H9 (cell line): ENCODE data around the gene ARHGEF7. TPM values are rescaled to one million over a fixed set of nuclear protein-coding genes. Genes with fewer than 3 reads are reported as not detected.

ENCODE experiments used
- DNase-seq: peaks from one replicate; pipeline ENCODE4 v3.0.0-alpha.2; 2017
- H2AFZ ChIP-seq: one replicate; pipeline ENCODE4 v1.6.1; 2013; ENCODE audit warnings: mild to moderate bottlenecking, low read length, control low read depth, moderate library complexity
- H2AK5ac ChIP-seq: 2 replicates; pipeline ENCODE4 v1.6.1; 2013; ENCODE audit warnings: low read length, control low read depth, mixed read lengths; ENCODE audit not compliant: insufficient read length
- H2BK120ac ChIP-seq: one replicate; pipeline ENCODE4 v1.6.1; 2013; ENCODE audit warnings: low read depth, mild to moderate bottlenecking, low read length, control low read depth, inconsistent platforms; ENCODE audit not compliant: poor library complexity, severe bottlenecking
- H2BK12ac ChIP-seq: 2 replicates; pipeline ENCODE4 v1.6.1; 2013; ENCODE audit warnings: low read length, control low read depth, mixed read lengths, low read depth; ENCODE audit not compliant: insufficient read length
- H2BK15ac ChIP-seq: 2 replicates; pipeline ENCODE4 v1.6.1; 2013; ENCODE audit warnings: low read depth, low read length, control low read depth
- H2BK20ac ChIP-seq: one replicate; pipeline ENCODE4 v1.6.1; 2013; ENCODE audit warnings: low read depth, mild to moderate bottlenecking, low read length, control low read depth, inconsistent platforms; ENCODE audit not compliant: poor library complexity, severe bottlenecking
- H2BK5ac ChIP-seq: 2 replicates; pipeline ENCODE4 v1.6.1; 2013; ENCODE audit warnings: low read length, control low read depth, mixed read lengths; ENCODE audit not compliant: insufficient read length
- H3K14ac ChIP-seq: 2 replicates; pipeline ENCODE4 v1.6.1; 2013; ENCODE audit warnings: low read length, control low read depth; ENCODE audit not compliant: insufficient read depth
- H3K18ac ChIP-seq: 2 replicates; pipeline ENCODE4 v1.6.1; 2013; ENCODE audit warnings: low read depth, mild to moderate bottlenecking, mixed read lengths, low read length, control low read depth; ENCODE audit not compliant: insufficient read length
- H3K23ac ChIP-seq: 2 replicates; pipeline ENCODE4 v1.6.1; 2013; ENCODE audit warnings: low read length, control low read depth, mixed read lengths, low read depth; ENCODE audit not compliant: insufficient read length
- H3K23me2 ChIP-seq: 2 replicates; pipeline ENCODE4 v1.6.1; 2013; ENCODE audit warnings: low read depth, mild to moderate bottlenecking, mixed read lengths, low read length, control low read depth; ENCODE audit not compliant: insufficient read length, poor library complexity, severe bottlenecking
- H3K27ac ChIP-seq: 2 replicates; pipeline ENCODE4 v1.5.1; 2013; ENCODE audit warnings: low read length, control low read depth, mixed read lengths, low read depth; ENCODE audit not compliant: insufficient read length
- H3K27me3 ChIP-seq: 2 replicates; pipeline ENCODE4 v1.6.1; 2013; ENCODE audit warnings: low read length, control low read depth, inconsistent platforms; ENCODE audit not compliant: insufficient read depth
- H3K4ac ChIP-seq: 2 replicates; pipeline ENCODE4 v1.6.1; 2013; ENCODE audit warnings: low read depth, mild to moderate bottlenecking, control low read depth, inconsistent platforms, low read length, moderate library complexity
- H3K4me1 ChIP-seq: 2 replicates; pipeline ENCODE4 v1.6.1; 2013; ENCODE audit warnings: low read length, control low read depth, inconsistent platforms; ENCODE audit not compliant: insufficient read depth
- H3K4me2 ChIP-seq: 2 replicates; pipeline ENCODE4 v1.6.1; 2013; ENCODE audit warnings: low read length, control low read depth, mixed read lengths; ENCODE audit not compliant: insufficient read length, insufficient read depth
- H3K56ac ChIP-seq: 2 replicates; pipeline ENCODE4 v1.6.1; 2013; ENCODE audit warnings: low read depth, mild to moderate bottlenecking, mixed read lengths, low read length, control low read depth; ENCODE audit not compliant: insufficient read length
- H3K79me1 ChIP-seq: 2 replicates; pipeline ENCODE4 v1.6.1; 2013; ENCODE audit warnings: low read depth, mild to moderate bottlenecking, moderate library complexity, low read length, control low read depth, inconsistent platforms; ENCODE audit not compliant: insufficient read depth, poor library complexity, severe bottlenecking
- H3K79me2 ChIP-seq: 2 replicates; pipeline ENCODE4 v1.6.1; 2013; ENCODE audit warnings: low read length, control low read depth, inconsistent platforms; ENCODE audit not compliant: insufficient read depth
- H3K9ac ChIP-seq: 2 replicates; pipeline ENCODE4 v1.6.1; 2013; ENCODE audit warnings: low read length, control low read depth, mixed read lengths; ENCODE audit not compliant: insufficient read length; ENCODE audit errors: extremely low read depth
- H3K9me3 ChIP-seq: one replicate; pipeline ENCODE4 v1.6.1; 2013; ENCODE audit warnings: low read depth, low read length, inconsistent platforms; ENCODE audit not compliant: control insufficient read depth
- H3T11ph ChIP-seq: one replicate; pipeline ENCODE4 v1.6.1; 2013; ENCODE audit warnings: mild to moderate bottlenecking, low read length, control low read depth, inconsistent platforms
- H4K20me1 ChIP-seq: one replicate; pipeline ENCODE4 v1.6.1; 2013; ENCODE audit not compliant: control insufficient read depth, insufficient read length, insufficient read depth
- H4K5ac ChIP-seq: 2 replicates; pipeline ENCODE4 v1.6.1; 2013; ENCODE audit warnings: low read depth, mild to moderate bottlenecking, mixed read lengths, low read length, control low read depth; ENCODE audit not compliant: insufficient read length
- H4K8ac ChIP-seq: replicated peaks from 2 replicates; pipeline ENCODE4 v1.6.1; 2013; ENCODE audit warnings: low read length, control low read depth, mixed read lengths, low read depth; ENCODE audit not compliant: insufficient read length
- H4K91ac ChIP-seq: 2 replicates; pipeline ENCODE4 v1.6.1; 2013; ENCODE audit warnings: low read depth, mild to moderate bottlenecking, moderate library complexity, mixed read lengths, low read length, control low read depth; ENCODE audit not compliant: insufficient read length
- H3K27ac Mint-ChIP-seq, 3 experiments: 2 replicates in 2 of 3; 3 replicates in 1 of 3; pipeline ENCODE4 v1.8.0; 2020 to 2021; ENCODE audit warnings: mixed read lengths in 3 of 3, mild to moderate bottlenecking in 1 of 3, moderate library complexity in 1 of 3
- H3K27me3 Mint-ChIP-seq: 2 replicates; pipeline ENCODE4 v1.8.0; 2021; ENCODE audit warnings: low read depth, mild to moderate bottlenecking, moderate library complexity, mixed read lengths
- H3K36me3 Mint-ChIP-seq, 3 experiments: 2 replicates in 2 of 3; 3 replicates in 1 of 3; pipeline ENCODE4 v1.8.0; 2020 to 2021; ENCODE audit warnings: low read depth in 3 of 3, mixed read lengths in 3 of 3; ENCODE audit not compliant: insufficient read depth in 1 of 3
- H3K4me1 Mint-ChIP-seq, 2 experiments: 2 replicates each; pipeline ENCODE4 v1.8.0; 2020; ENCODE audit warnings: mixed read lengths in 2 of 2
- H3K4me3 Mint-ChIP-seq, 2 experiments: 2 replicates in 1 of 2; 3 replicates in 1 of 2; pipeline ENCODE4 v1.8.0; 2020 to 2021; ENCODE audit warnings: mild to moderate bottlenecking in 2 of 2, mixed read lengths in 2 of 2, moderate library complexity in 1 of 2
- H3K9me3 Mint-ChIP-seq, 2 experiments: 2 replicates in 1 of 2; 3 replicates in 1 of 2; pipeline ENCODE4 v1.8.0; 2020; ENCODE audit warnings: mild to moderate bottlenecking in 2 of 2, mixed read lengths in 2 of 2, moderate library complexity in 1 of 2
- whole genome bisulfite sequencing: extraction: QIAGEN DNeasy Blood & Tissue Kit; methylation state at CpG from one replicate; pipeline ENCODE4 v1.1.7; 2013; ENCODE audit warnings: missing lambda C conversion rate, low lambda C conversion rate, mixed read lengths; ENCODE audit not compliant: insufficient read length; ENCODE audit errors: extremely low coverage; 5-methylcytosine and 5-hydroxymethylcytosine counted together
- total RNA-seq: library from RNA; stranded (reverse); gene quantifications from 2 replicates; pipeline ENCODE4 v1.2.1, GENCODE V29; 2021
- TF ChIP-seq, protein P1 (sequence below): fragments of 200-600 bp; sonication (generic); conservative IDR thresholded peaks from 3 replicates; pipeline ENCODE4 v1.8.0; 2021; ENCODE audit warnings: antibody characterized with exemption, mild to moderate bottlenecking

ARHGEF7 gene
- total RNA-seq, 1 experiment from 2014 or later: 51.9 TPM

DNA sequence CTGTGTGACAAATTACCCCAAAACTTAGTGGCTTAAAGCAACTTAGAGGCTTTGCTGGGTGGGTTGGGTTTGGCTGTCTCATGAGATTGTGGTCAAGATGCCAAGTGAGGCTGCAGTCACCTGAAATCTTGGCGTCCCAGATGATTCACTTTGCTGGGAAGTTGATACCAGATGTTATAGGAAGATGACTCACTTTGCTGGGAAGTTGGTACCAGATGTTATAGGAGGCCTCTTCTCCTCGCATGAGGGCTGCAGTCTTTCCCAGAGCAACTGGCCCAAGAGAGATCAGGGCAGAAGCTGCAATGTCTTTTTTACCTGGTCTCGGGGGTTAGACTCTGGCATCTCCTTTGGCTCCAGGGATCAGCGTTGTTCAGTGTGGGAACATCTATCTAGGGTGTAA, 222.1 kb downstream of the ARHGEF7 start:
- no peak overlapping the region for H4K91ac ChIP-seq
- H3K9ac ChIP-seq: no peak overlapping the region
- H3K79me1 ChIP-seq: no peaks in the 10 kb centered on the region
- H3K27ac ChIP-seq: no peak overlapping the region
- no peak overlapping the region for H3K4ac ChIP-seq
- H3K4me2 ChIP-seq: no peak overlapping the region
- no peak overlapping the region for H2BK12ac ChIP-seq
- TF ChIP-seq, protein P1, sequence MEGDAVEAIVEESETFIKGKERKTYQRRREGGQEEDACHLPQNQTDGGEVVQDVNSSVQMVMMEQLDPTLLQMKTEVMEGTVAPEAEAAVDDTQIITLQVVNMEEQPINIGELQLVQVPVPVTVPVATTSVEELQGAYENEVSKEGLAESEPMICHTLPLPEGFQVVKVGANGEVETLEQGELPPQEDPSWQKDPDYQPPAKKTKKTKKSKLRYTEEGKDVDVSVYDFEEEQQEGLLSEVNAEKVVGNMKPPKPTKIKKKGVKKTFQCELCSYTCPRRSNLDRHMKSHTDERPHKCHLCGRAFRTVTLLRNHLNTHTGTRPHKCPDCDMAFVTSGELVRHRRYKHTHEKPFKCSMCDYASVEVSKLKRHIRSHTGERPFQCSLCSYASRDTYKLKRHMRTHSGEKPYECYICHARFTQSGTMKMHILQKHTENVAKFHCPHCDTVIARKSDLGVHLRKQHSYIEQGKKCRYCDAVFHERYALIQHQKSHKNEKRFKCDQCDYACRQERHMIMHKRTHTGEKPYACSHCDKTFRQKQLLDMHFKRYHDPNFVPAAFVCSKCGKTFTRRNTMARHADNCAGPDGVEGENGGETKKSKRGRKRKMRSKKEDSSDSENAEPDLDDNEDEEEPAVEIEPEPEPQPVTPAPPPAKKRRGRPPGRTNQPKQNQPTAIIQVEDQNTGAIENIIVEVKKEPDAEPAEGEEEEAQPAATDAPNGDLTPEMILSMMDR: no peak
- H3K56ac ChIP-seq: no peak overlapping the region
- no peaks in the 10 kb centered on the region for H3K4me1 ChIP-seq
- H2BK5ac ChIP-seq: no peak overlapping the region
- no peak overlapping the region for H3K18ac ChIP-seq
- no peak overlapping the region for H3T11ph ChIP-seq
- DNase-seq: peak; percentile 5
- no peaks in the 10 kb centered on the region for H3K9me3 ChIP-seq
- Mint-ChIP-seq H3K27me3 (no peaks in the 10 kb centered on the region), H3K9me3 (no peaks in the 10 kb centered on the region), H3K4me1 (no peaks in the 10 kb centered on the region), H3K27ac (no peak overlapping the region; a peak in 1 of 7 replicates), H3K4me3 (no peak overlapping the region), H3K36me3 (no peaks in the 10 kb centered on the region; a peak in 1 of 7 replicates)
- no CpG with 5 or more reads among the region's 4 CpGs for WGBS
- H3K27me3 ChIP-seq: no peaks in the 10 kb centered on the region
- H3K23me2 ChIP-seq: no peaks in the 10 kb centered on the region
- H3K79me2 ChIP-seq: no peaks in the 10 kb centered on the region
- no peak overlapping the region for H2BK120ac ChIP-seq
- H2BK15ac ChIP-seq: no peak overlapping the region
- no peak overlapping the region for H2AFZ ChIP-seq
- no peak overlapping the region for H3K23ac ChIP-seq
- no peaks in the 10 kb centered on the region for H4K20me1 ChIP-seq
- no peak overlapping the region for H2BK20ac ChIP-seq
- H2AK5ac ChIP-seq: no peak overlapping the region
- H4K8ac ChIP-seq: no peak overlapping the region
- H4K5ac ChIP-seq: no peak overlapping the region
- H3K14ac ChIP-seq: no peak overlapping the region
